Caco-2 (cell line): ENCODE data around the gene VSTM5. TPM values are rescaled to one million over a fixed set of nuclear protein-coding genes. Genes with fewer than 3 reads are reported as not detected.

ENCODE experiments used
- BruUV-seq: library from RNA; stranded (reverse); fragments of 400-500 nt; replicated peaks from 2 replicates; lab custom pipeline; 2021; lab: Mats Ljungman, UMichigan
- CTCF ChIA-PET: fragments of 300-600 bp; sonication (Branson Sonifier 250); formaldehyde crosslinking; loops from one replicate; lab custom pipeline; 2022; ENCODE audit warnings: antibody characterized with exemption; lab: Charles Lee
- POLR2A ChIA-PET: fragments of 300-600 bp; sonication (Branson Sonifier 250); formaldehyde crosslinking; loops from one replicate; lab custom pipeline; 2022; ENCODE audit warnings: antibody characterized with exemption; lab: Charles Lee
- DNase-seq, 2 experiments: peaks; one replicate each; pipeline versions ENCODE4 v3.0.0 to v3.0.0-alpha.2; 2020 to 2022
- H3K27me3 ChIP-seq: replicated peaks from 2 replicates; pipeline ENCODE4 v1.6.0; 2011; ENCODE audit warnings: low read length; ENCODE audit not compliant: control insufficient read depth, insufficient read depth
- H3K36me3 ChIP-seq: 2 replicates; pipeline ENCODE4 v1.5.1; 2011; ENCODE audit warnings: low read length; ENCODE audit not compliant: control insufficient read depth, insufficient read depth
- H3K4me1 ChIP-seq: fragments of 250-450 bp; sonication (Bioruptor Pico); 2 replicates; pipeline ENCODE4 v1.5.1; 2020; ENCODE audit warnings: mild to moderate bottlenecking
- H3K4me3 ChIP-seq: 2 replicates; pipeline ENCODE4 v1.5.1; 2011; ENCODE audit warnings: low read depth, mild to moderate bottlenecking, control low read depth, low read length
- H3K9me3 ChIP-seq: fragments of 250-450 bp; sonication (Bioruptor Pico); 2 replicates; pipeline ENCODE4 v1.5.1; 2020; ENCODE audit warnings: mild to moderate bottlenecking, moderate library complexity
- H3K27ac Mint-ChIP-seq: one replicate; pipeline ENCODE4 v1.8.0; 2022; ENCODE audit warnings: mixed read lengths; ENCODE audit not compliant: unreplicated experiment
- H3K27me3 Mint-ChIP-seq: one replicate; pipeline ENCODE4 v1.8.0; 2022; ENCODE audit warnings: mixed read lengths; ENCODE audit not compliant: insufficient read depth, unreplicated experiment
- H3K36me3 Mint-ChIP-seq: one replicate; pipeline ENCODE4 v1.8.0; 2022; ENCODE audit warnings: mild to moderate bottlenecking, mixed read lengths; ENCODE audit not compliant: insufficient read depth, unreplicated experiment
- H3K4me1 Mint-ChIP-seq: one replicate; pipeline ENCODE4 v1.8.0; 2022; ENCODE audit warnings: low read depth, mixed read lengths; ENCODE audit not compliant: unreplicated experiment
- H3K4me3 Mint-ChIP-seq: one replicate; pipeline ENCODE4 v1.8.0; 2022; ENCODE audit warnings: mild to moderate bottlenecking, moderate library complexity, mixed read lengths; ENCODE audit not compliant: unreplicated experiment
- H3K9me3 Mint-ChIP-seq: one replicate; pipeline ENCODE4 v1.8.0; 2022; ENCODE audit warnings: mixed read lengths; ENCODE audit not compliant: unreplicated experiment
- CTCF ChIP-seq, 2 experiments: fragments of 200-600 bp in 1 of 2; IDR thresholded peaks; 1 replicate in 1 of 2; 2 replicates in 1 of 2; pipeline versions ENCODE4 v1.5.1 to v1.8.0; 2011 to 2022; ENCODE audit warnings: antibody characterized with exemption in 1 of 2, control low read depth in 1 of 2, inconsistent platforms in 1 of 2, low read depth in 1 of 2, low read length in 1 of 2, mild to moderate bottlenecking in 1 of 2, moderate library complexity in 1 of 2; ENCODE audit not compliant: insufficient read depth in 1 of 2, severe bottlenecking in 1 of 2, unreplicated experiment in 1 of 2
- intact Hi-C: fragments of 100-400 bp; cut with micrococcal nuclease; formaldehyde crosslinking; loops from one replicate; pipeline ENCODE4 v1.10.0; 2022; ENCODE audit not compliant: unreplicated experiment
- total RNA-seq: library from RNA; stranded (reverse); gene quantifications from 2 replicates; pipeline ENCODE4 v1.2.3, GENCODE V29; 2022

The VSTM5 gene
- total RNA-seq, 1 experiment from 2014 or later = 1.5 TPM

GRCh38 chr11:93875637-93876036 is 25.2 kb upstream of the VSTM5 start:
- TF ChIP-seq CTCF (IDR thresholded peaks at IDR 0.05; ENCODE audit: insufficient read depth in 1 of 2, low read depth in 1 of 2, low read length in 1 of 2, severe bottlenecking in 1 of 2, unreplicated experiment in 1 of 2) = no peak
- no peak for DNase-seq
- intact Hi-C loops = no loop called here
- Mint-ChIP-seq H3K27me3 (no peaks in the 10 kb centered on the region), H3K27ac (no peak overlapping the region), H3K36me3 (no peaks in the 10 kb centered on the region), H3K4me1 (peaks cover 6% of the 10 kb centered on the region), H3K4me3 (no peak overlapping the region), H3K9me3 (no peaks in the 10 kb centered on the region)
- Histone ChIP-seq H3K27me3 (no peaks in the 10 kb centered on the region), H3K4me3 (no peak overlapping the region), H3K9me3 (no peaks in the 10 kb centered on the region; the same call in 1 of the 2 replicates), H3K36me3 (no peaks in the 10 kb centered on the region), H3K4me1 (peaks cover 15% of the 10 kb centered on the region)
- POLR2A ChIA-PET = no interaction called here
- no TSS peak for BruUV-seq
- CTCF ChIA-PET = interaction anchor here (1.0 kb wide), 1 partner anchor 20 kb away, joined by 3 read pairs; no protein-coding TSS in a partner anchor

GRCh38 chr11:93871526-93871925 is 21.1 kb upstream of the VSTM5 start:
- CTCF ChIA-PET = no interaction called here

GRCh38 chr11:93870616-93871015 is 20.2 kb upstream of the VSTM5 start:
- no peak for TF ChIP-seq CTCF (IDR thresholded peaks at IDR 0.05; ENCODE audit: insufficient read depth in 1 of 2, low read depth in 1 of 2, low read length in 1 of 2, severe bottlenecking in 1 of 2, unreplicated experiment in 1 of 2)
- BruUV-seq = no TSS peak
- Mint-ChIP-seq H3K27ac (no peak overlapping the region), H3K4me1 (peaks cover 6% of the 10 kb centered on the region), H3K36me3 (no peaks in the 10 kb centered on the region), H3K4me3 (no peak overlapping the region), H3K27me3 (no peaks in the 10 kb centered on the region), H3K9me3 (no peaks in the 10 kb centered on the region)
- CTCF ChIA-PET = interaction anchor here (0.8 kb wide), 1 partner anchor 10 kb away, joined by 3 read pairs; no protein-coding TSS in a partner anchor
- DNase-seq = no peak
- POLR2A ChIA-PET = no interaction called here
- no peaks in the 10 kb centered on the region for H3K36me3 ChIP-seq
- peaks cover 15% of the 10 kb centered on the region for H3K4me1 ChIP-seq
- no peaks in the 10 kb centered on the region for H3K27me3 ChIP-seq
- no peak overlapping the region for H3K4me3 ChIP-seq
- intact Hi-C loops = no loop called here
- H3K9me3 ChIP-seq = no peaks in the 10 kb centered on the region; the same call in 1 of the 2 replicates

More at GRCh38 chr11:93871526-93871925, 21.1 kb upstream of the VSTM5 start:
- no peak overlapping the region for H3K27ac Mint-ChIP-seq
- Histone ChIP-seq H3K36me3 (no peaks in the 10 kb centered on the region), H3K9me3 (no peaks in the 10 kb centered on the region; the same call in 1 of the 2 replicates), H3K4me3 (no peak overlapping the region), H3K4me1 (peaks cover 15% of the 10 kb centered on the region), H3K27me3 (no peaks in the 10 kb centered on the region)
- no peaks in the 10 kb centered on the region for H3K27me3 Mint-ChIP-seq
- no peak overlapping the region for H3K4me3 Mint-ChIP-seq
- no peak for TF ChIP-seq CTCF (IDR thresholded peaks at IDR 0.05; ENCODE audit: insufficient read depth in 1 of 2, low read depth in 1 of 2, low read length in 1 of 2, severe bottlenecking in 1 of 2, unreplicated experiment in 1 of 2)
- no peaks in the 10 kb centered on the region for H3K36me3 Mint-ChIP-seq
- POLR2A ChIA-PET = no interaction called here
- intact Hi-C loops = no loop called here
- peaks cover 6% of the 10 kb centered on the region for H3K4me1 Mint-ChIP-seq
- DNase-seq = no peak
- BruUV-seq = no TSS peak
- no peaks in the 10 kb centered on the region for H3K9me3 Mint-ChIP-seq
